Neural cell (in vitro differentiated cells): ENCODE data around the gene MAP1LC3B2.

Source experiments
- EP300 ChIP-seq: fragments of 450-650 bp; conservative IDR thresholded peaks from 2 replicates; pipeline ENCODE4 v1.6.1; 2014; ENCODE audit warnings: antibody characterized with exemption, mild to moderate bottlenecking, moderate library complexity; ENCODE audit not compliant: poor library complexity, severe bottlenecking
- EZH2 ChIP-seq: fragments of 200-600, 300-800 bp; shearing (Covaris generic), sonication (generic); IDR thresholded peaks from 2 replicates; pipeline ENCODE4 v1.6.1; 2014; ENCODE audit warnings: antibody characterized with exemption, low read length, borderline replicate concordance, mild to moderate bottlenecking; ENCODE audit not compliant: insufficient read depth, poor library complexity, severe bottlenecking
- MXI1 ChIP-seq: fragments of 450-650 bp; conservative IDR thresholded peaks from 2 replicates; pipeline ENCODE4 v1.6.1; 2014; ENCODE audit warnings: antibody characterized with exemption, mild to moderate bottlenecking; ENCODE audit not compliant: poor library complexity, severe bottlenecking
- POLR2AphosphoS5 ChIP-seq: IDR thresholded peaks from 2 replicates; pipeline ENCODE4 v1.6.1; 2012
- REST ChIP-seq: IDR thresholded peaks from 2 replicates; pipeline ENCODE4 v1.6.1; 2012; ENCODE audit warnings: borderline replicate concordance
- SMC3 ChIP-seq: fragments of 450-650 bp; conservative IDR thresholded peaks from 2 replicates; pipeline ENCODE4 v1.6.1; 2014; ENCODE audit warnings: antibody characterized with exemption, mild to moderate bottlenecking, moderate library complexity; ENCODE audit not compliant: poor library complexity
- TAF1 ChIP-seq: IDR thresholded peaks from 2 replicates; pipeline ENCODE4 v1.6.1; 2012; ENCODE audit warnings: low read depth
- TF ChIP-seq, protein P1 (sequence below): fragments of 450-650 bp; IDR thresholded peaks from 2 replicates; pipeline ENCODE4 v1.5.1; 2014; ENCODE audit warnings: antibody characterized with exemption, mild to moderate bottlenecking, moderate library complexity; ENCODE audit not compliant: poor library complexity, severe bottlenecking

- TF ChIP-seq SMC3 = peak; percentile 47
- TF ChIP-seq, protein P1, sequence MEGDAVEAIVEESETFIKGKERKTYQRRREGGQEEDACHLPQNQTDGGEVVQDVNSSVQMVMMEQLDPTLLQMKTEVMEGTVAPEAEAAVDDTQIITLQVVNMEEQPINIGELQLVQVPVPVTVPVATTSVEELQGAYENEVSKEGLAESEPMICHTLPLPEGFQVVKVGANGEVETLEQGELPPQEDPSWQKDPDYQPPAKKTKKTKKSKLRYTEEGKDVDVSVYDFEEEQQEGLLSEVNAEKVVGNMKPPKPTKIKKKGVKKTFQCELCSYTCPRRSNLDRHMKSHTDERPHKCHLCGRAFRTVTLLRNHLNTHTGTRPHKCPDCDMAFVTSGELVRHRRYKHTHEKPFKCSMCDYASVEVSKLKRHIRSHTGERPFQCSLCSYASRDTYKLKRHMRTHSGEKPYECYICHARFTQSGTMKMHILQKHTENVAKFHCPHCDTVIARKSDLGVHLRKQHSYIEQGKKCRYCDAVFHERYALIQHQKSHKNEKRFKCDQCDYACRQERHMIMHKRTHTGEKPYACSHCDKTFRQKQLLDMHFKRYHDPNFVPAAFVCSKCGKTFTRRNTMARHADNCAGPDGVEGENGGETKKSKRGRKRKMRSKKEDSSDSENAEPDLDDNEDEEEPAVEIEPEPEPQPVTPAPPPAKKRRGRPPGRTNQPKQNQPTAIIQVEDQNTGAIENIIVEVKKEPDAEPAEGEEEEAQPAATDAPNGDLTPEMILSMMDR = no peak
- TF ChIP-seq EZH2 = no peak
- no peak for TF ChIP-seq TAF1
- TF ChIP-seq POLR2AphosphoS5 = peak; percentile 93
- TF ChIP-seq REST = no peak
- TF ChIP-seq MXI1 = peak; percentile 42
- TF ChIP-seq EP300 = no peak
Observed at GRCh38 chr12:116533343-116534251, 25.6 kb upstream of the MAP1LC3B2 start.
